Activated T-cell treated with anti-CD3 and anti-CD28 coated beads, Interleukin-2, amount 50 U/mL, for 4 hours (primary cell): Measurements from ENCODE around the gene CEP57. TPM values are rescaled to one million over a fixed set of nuclear protein-coding genes. Genes with fewer than 3 reads are reported as not detected.

ENCODE experiments used
- ATAC-seq, 2 donors: fragments of 200-7000 bp; cut with Tn5 transposase; one replicate each; pipeline ENCODE4 v1.10.0; 2021
- DNase-seq: peaks from one replicate; pipeline ENCODE4 v3.0.0-alpha.2; 2020
- H3K27me3 Mint-ChIP-seq: one replicate; pipeline ENCODE4 v1.8.0; 2021; ENCODE audit warnings: low read depth, mixed read lengths
- H3K36me3 Mint-ChIP-seq: one replicate; pipeline ENCODE4 v1.8.0; 2022; ENCODE audit warnings: mixed read lengths; ENCODE audit not compliant: insufficient read depth
- H3K4me1 Mint-ChIP-seq: one replicate; pipeline ENCODE4 v1.8.0; 2021; ENCODE audit warnings: low read depth, mixed read lengths
- H3K4me3 Mint-ChIP-seq: one replicate; pipeline ENCODE4 v1.8.0; 2021; ENCODE audit warnings: mild to moderate bottlenecking, moderate library complexity, mixed read lengths
- H3K9me3 Mint-ChIP-seq: one replicate; pipeline ENCODE4 v1.8.0; 2021; ENCODE audit warnings: mixed read lengths
- total RNA-seq, 3 donors: library from RNA; stranded (reverse); gene quantifications; one replicate each; pipeline ENCODE4 v1.2.1, GENCODE V29; 2021

Gene CEP57
- 10 to 100 TPM; 27.7 to 40.1 (median 39.0) TPM for total RNA-seq

GRCh38 chr11:95790123-95790932 is at the start of gene CEP57:
CEP57 (plus strand) TSS chr11:95790498; CDS start chr11:95790699, 201 bp downstream.
- peaks cover 52% of the 10 kb centered on the region for H3K4me1 Mint-ChIP-seq

GRCh38 chr11:95750101-95750500 is 40.2 kb upstream of the CEP57 start:
- no peaks in the 10 kb centered on the region for H3K9me3 Mint-ChIP-seq
- DNase-seq (no peak), ATAC-seq (no peak)
- H3K36me3 Mint-ChIP-seq: no peaks in the 10 kb centered on the region
- H3K4me1 Mint-ChIP-seq: no peaks in the 10 kb centered on the region
- peaks cover 5% of the 10 kb centered on the region for H3K27me3 Mint-ChIP-seq
- no peak overlapping the region for H3K4me3 Mint-ChIP-seq

More at GRCh38 chr11:95790123-95790932, at the start of gene CEP57:
- DNase-seq (peak; percentile 96), ATAC-seq (peak; percentile 66 to 67)
- Mint-ChIP-seq H3K4me3 (peak within 1 kb of the TSS; percentile 97), H3K9me3 (no peaks in the 10 kb centered on the region), H3K27me3 (no peaks in the 10 kb centered on the region), H3K36me3 (peaks cover 9% of the 10 kb centered on the region)

DNA sequence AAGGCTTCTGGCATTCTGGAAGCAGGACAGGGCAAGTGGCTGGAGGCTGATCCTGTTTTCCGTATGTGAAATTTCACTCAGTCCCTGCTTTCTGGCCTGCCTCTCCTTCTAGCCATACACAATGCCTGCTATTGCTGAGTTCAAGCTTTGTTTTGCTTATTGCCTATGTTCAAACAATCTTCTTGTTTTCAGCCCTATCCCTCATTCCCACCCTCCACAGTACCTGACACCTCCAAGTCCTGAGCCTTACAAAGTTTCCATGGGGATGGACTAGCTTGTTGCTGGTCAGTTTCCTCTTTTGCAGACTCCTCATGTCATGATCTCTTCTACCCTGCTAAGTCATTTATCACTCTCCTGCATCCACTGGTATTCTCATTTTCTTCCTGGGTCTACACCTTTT is 38.8 kb upstream of the CEP57 start:
- Mint-ChIP-seq H3K9me3 (no peaks in the 10 kb centered on the region), H3K27me3 (peaks cover 7% of the 10 kb centered on the region), H3K4me1 (no peaks in the 10 kb centered on the region), H3K4me3 (no peak overlapping the region), H3K36me3 (no peaks in the 10 kb centered on the region)
- no peak for ATAC-seq
- DNase-seq: no peak

DNA sequence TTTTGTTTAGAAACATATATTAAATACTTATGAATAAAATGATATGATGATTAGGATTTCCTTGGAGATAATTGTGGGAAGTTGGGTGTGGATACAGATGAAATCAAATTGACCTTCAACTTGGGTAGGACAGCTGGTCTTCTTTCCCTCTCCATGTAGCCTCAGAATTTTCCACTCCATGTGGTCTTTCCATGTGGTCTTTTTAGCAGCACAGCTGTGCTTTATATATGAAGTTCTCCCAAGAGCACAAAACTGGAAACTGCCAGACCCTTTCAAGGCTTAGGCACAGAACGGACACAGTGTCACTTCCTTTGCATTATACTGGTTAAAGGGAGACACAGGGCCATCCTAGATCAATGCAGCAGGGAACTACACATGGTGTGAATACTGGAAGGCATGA is 29.4 kb upstream of the CEP57 start:
- ATAC-seq (no peak), DNase-seq (no peak)
- H3K36me3 Mint-ChIP-seq: no peaks in the 10 kb centered on the region
- H3K27me3 Mint-ChIP-seq: peaks cover 6% of the 10 kb centered on the region
- peaks cover 5% of the 10 kb centered on the region for H3K4me1 Mint-ChIP-seq
- H3K4me3 Mint-ChIP-seq: no peak overlapping the region
- no peaks in the 10 kb centered on the region for H3K9me3 Mint-ChIP-seq

GRCh38 chr11:95762534-95762933 is 27.8 kb upstream of the CEP57 start:
- Mint-ChIP-seq H3K27me3 (peaks cover 6% of the 10 kb centered on the region), H3K9me3 (no peaks in the 10 kb centered on the region)

DNA sequence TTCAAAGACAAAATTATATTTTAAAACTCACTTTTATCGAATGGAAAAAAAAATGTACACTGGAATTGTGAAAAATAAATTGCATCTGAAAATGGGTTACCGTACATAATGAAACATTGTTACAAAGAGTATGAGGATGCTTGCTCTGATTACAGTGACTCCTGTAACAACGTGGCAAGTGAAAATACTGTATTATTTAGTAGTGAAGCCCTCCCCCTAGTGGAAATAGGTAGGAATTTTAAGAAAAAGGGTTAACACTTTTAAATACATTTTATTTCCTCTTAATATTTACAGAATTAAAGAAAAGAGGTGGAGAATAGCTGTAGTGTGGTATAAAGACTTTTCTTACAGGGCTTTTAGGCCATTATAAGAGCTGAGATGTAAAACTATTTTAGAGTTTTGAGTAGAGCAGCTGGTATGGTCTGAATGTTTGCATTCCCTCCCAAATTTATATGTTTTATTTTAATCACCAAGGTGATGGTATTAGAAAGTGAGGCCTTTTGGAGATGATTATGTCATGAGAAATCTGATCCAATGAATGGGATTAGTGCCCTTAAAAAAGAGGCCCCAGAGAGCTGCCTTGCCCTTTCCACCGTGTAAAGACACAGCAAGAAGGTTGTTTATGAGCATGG is 25.9 kb upstream of the CEP57 start:
- ATAC-seq: peak; percentile 65 to 70
- peaks cover 7% of the 10 kb centered on the region for H3K4me1 Mint-ChIP-seq
- H3K4me3 Mint-ChIP-seq: no peak overlapping the region

More at GRCh38 chr11:95762534-95762933, 27.8 kb upstream of the CEP57 start:
- H3K4me3 Mint-ChIP-seq: no peak overlapping the region
- peaks cover 7% of the 10 kb centered on the region for H3K4me1 Mint-ChIP-seq
- ATAC-seq (no peak), DNase-seq (no peak)
- H3K36me3 Mint-ChIP-seq: peaks cover 2% of the 10 kb centered on the region

DNA sequence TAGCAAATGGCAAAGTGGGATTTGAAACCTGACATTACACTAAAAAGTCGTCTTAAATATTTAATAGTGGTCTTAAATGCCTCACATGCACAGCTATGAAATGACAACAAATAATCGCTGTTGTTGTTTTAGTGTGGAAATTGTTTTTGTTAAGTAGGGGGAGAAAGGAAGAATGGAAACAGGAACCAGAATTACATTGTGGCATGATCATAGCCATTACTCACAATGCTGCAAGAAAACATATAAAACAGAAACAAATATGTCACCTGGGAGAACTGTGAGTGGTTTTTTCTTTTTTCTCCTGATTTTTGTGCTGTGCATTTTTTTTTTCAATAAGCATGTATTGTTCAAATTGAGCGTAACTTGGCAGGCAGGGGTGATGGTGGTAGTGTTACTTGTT is 23.6 kb upstream of the CEP57 start:
- Mint-ChIP-seq H3K4me3 (no peak overlapping the region), H3K9me3 (no peaks in the 10 kb centered on the region), H3K36me3 (peaks cover 10% of the 10 kb centered on the region)

More for the DNA sequence above, 25.9 kb upstream of the CEP57 start:
- Mint-ChIP-seq H3K36me3 (peaks cover 5% of the 10 kb centered on the region), H3K9me3 (no peaks in the 10 kb centered on the region), H3K27me3 (peaks cover 6% of the 10 kb centered on the region)
- no peak for DNase-seq

GRCh38 chr11:95767498-95767897 is 22.8 kb upstream of the CEP57 start:
- Mint-ChIP-seq H3K27me3 (no peaks in the 10 kb centered on the region), H3K9me3 (no peaks in the 10 kb centered on the region), H3K4me3 (no peak overlapping the region), H3K36me3 (peaks cover 10% of the 10 kb centered on the region), H3K4me1 (peaks cover 5% of the 10 kb centered on the region)
- DNase-seq (no peak), ATAC-seq (no peak)

More for the DNA sequence above, 23.6 kb upstream of the CEP57 start:
- ATAC-seq: no peak
- Mint-ChIP-seq H3K27me3 (no peaks in the 10 kb centered on the region), H3K4me1 (peaks cover 5% of the 10 kb centered on the region)
- no peak for DNase-seq

DNA sequence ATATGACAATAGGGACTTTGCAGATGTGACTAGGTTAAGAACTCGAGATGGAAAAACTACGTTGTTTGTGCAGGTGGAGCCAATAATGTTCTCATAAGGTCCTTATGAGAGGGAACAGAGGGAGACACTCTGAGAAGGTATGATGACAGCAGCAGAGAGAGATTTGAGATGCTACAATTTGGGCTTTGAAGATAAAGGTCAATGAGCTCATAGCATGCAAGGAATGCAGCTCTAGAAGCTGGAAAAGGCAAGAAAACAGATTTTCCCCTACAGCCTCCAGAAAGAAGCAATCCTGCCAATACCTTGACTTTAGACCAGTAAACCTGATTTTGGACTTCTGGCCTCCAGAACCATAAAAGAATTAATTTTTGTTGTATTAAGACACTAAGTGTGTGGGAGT is 21.8 kb upstream of the CEP57 start:
- H3K27me3 Mint-ChIP-seq: no peaks in the 10 kb centered on the region
- peaks cover 11% of the 10 kb centered on the region for H3K36me3 Mint-ChIP-seq
- no peak overlapping the region for H3K4me3 Mint-ChIP-seq
- peaks cover 3% of the 10 kb centered on the region for H3K4me1 Mint-ChIP-seq
- DNase-seq (no peak), ATAC-seq (no peak)
- H3K9me3 Mint-ChIP-seq: no peaks in the 10 kb centered on the region

DNA sequence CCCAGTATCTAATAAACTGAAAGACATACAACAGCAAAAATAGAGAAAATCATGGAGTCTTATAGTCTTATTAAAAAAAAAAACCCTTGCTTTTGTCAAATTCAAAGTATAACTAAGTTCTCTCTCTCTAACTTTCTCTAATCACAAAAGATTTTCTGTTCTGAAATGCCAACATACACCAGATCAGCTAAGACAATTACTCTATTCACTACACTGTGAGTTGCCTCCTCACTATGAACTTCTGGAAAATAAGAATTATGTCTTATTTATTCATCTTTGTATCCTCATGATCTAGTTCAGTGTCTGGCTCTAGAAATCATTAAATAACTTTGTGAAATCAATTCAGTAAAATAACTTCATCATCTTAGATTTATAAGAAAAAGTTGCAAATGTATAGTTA is 13.4 kb upstream of the CEP57 start:
- DNase-seq (no peak), ATAC-seq (no peak)
- Mint-ChIP-seq H3K27me3 (no peaks in the 10 kb centered on the region), H3K9me3 (no peaks in the 10 kb centered on the region), H3K4me3 (no peak overlapping the region), H3K4me1 (peaks cover 10% of the 10 kb centered on the region), H3K36me3 (peaks cover 29% of the 10 kb centered on the region)

DNA sequence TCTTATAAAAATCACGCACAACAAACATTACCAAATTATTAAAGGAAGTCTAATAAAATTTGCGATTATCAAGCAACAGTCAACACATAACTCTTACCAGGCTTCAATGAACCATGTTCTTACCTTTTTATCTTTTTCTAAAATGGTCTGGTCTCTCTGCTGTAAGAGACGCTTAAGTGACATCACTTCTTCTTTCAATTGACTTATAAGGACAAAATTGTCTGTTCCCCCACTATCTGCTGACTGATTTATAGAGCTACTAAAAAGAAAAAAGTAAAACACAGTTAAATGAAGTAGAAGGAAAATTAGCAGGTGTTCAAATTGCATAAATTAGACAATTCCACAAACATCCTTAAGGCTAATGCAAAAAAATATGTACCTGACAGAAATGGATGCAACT is 11.6 kb upstream of the CEP57 start:
- H3K36me3 Mint-ChIP-seq: peaks cover 41% of the 10 kb centered on the region

DNA sequence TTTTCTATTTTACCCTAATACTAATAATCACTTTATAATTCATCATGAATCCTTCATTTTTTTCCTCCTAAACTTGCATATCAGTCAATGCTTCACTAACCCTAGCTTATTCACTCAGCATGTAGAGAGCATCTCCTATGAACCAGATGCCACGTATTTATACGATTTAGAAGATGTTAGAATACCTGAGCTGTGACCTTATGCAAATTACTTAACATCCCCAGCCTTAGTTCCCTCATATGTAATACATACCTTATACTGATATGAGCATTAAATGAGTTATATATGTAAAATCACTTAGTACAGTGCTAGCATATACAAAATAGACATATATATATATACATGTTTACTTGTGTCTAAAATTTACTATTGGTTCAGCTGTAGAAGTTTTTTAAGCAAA is 9.8 kb upstream of the CEP57 start:
- Mint-ChIP-seq H3K27me3 (no peaks in the 10 kb centered on the region), H3K9me3 (no peaks in the 10 kb centered on the region), H3K4me1 (peaks cover 26% of the 10 kb centered on the region), H3K4me3 (no peak overlapping the region), H3K36me3 (peaks cover 45% of the 10 kb centered on the region)
- ATAC-seq (no peak), DNase-seq (no peak)

More for the DNA sequence above, 11.6 kb upstream of the CEP57 start:
- no peaks in the 10 kb centered on the region for H3K27me3 Mint-ChIP-seq
- H3K9me3 Mint-ChIP-seq: no peaks in the 10 kb centered on the region
- peaks cover 16% of the 10 kb centered on the region for H3K4me1 Mint-ChIP-seq
- DNase-seq (no peak), ATAC-seq (no peak)
- H3K4me3 Mint-ChIP-seq: no peak overlapping the region

GRCh38 chr11:95788921-95789505 is 1.3 kb upstream of the CEP57 start:
- H3K36me3 Mint-ChIP-seq: peaks cover 15% of the 10 kb centered on the region
- DNase-seq (peak; percentile 8), ATAC-seq (no peak)
- no peaks in the 10 kb centered on the region for H3K9me3 Mint-ChIP-seq
- H3K4me3 Mint-ChIP-seq: peak overlapping the region; percentile 97
- peaks cover 46% of the 10 kb centered on the region for H3K4me1 Mint-ChIP-seq
- no peaks in the 10 kb centered on the region for H3K27me3 Mint-ChIP-seq

- H3K4me1 Mint-ChIP-seq: peaks cover 49% of the 10 kb centered on the region
- peak; percentile 77 to 78 for ATAC-seq
- peak within 1 kb of the TSS; percentile 97 for H3K4me3 Mint-ChIP-seq
- H3K9me3 Mint-ChIP-seq: no peaks in the 10 kb centered on the region
- peak; percentile 97 for DNase-seq
- no peaks in the 10 kb centered on the region for H3K27me3 Mint-ChIP-seq
- H3K36me3 Mint-ChIP-seq: peaks cover 12% of the 10 kb centered on the region
Observed at GRCh38 chr11:95789506-95790122, 684 bp upstream of the CEP57 start, which contains the start of gene FAM76B. FAM76B (minus strand) TSS chr11:95789782; CDS start chr11:95789478, 304 bp downstream.
